HEK293 (cell line): ENCODE measurements around the gene GNG5.

ENCODE experiments used
- HOXD13 ChIP-seq: sonication (generic); formaldehyde crosslinking; IDR thresholded peaks from 2 replicates; pipeline ENCODE4 v1.8.0; 2022; ENCODE audit warnings: missing genetic modification reagents, borderline replicate concordance
- MYNN ChIP-seq: fragments of 450-650 bp; formaldehyde crosslinking; IDR thresholded peaks from 2 replicates; pipeline ENCODE4 v1.5.1; 2016; ENCODE audit warnings: missing biosample characterization, missing genetic modification characterization, borderline replicate concordance
- TRIM28 ChIP-seq: IDR thresholded peaks from 2 replicates; pipeline ENCODE4 v1.6.1; 2011; ENCODE audit warnings: low read length, control low read depth, borderline replicate concordance
- ZBTB10 ChIP-seq: fragments of 450-650 bp; formaldehyde crosslinking; IDR thresholded peaks from 2 replicates; pipeline ENCODE4 v1.5.1; 2016; ENCODE audit warnings: missing biosample characterization, missing genetic modification characterization
- ZBTB49 ChIP-seq: fragments of 450-650 bp; formaldehyde crosslinking; IDR thresholded peaks from 2 replicates; pipeline ENCODE4 v1.5.1; 2016; ENCODE audit warnings: missing biosample characterization, missing genetic modification characterization, low read depth
- ZIC2 ChIP-seq: fragments of 450-650 bp; formaldehyde crosslinking; IDR thresholded peaks from 2 replicates; pipeline ENCODE4 v1.5.1; 2016; ENCODE audit warnings: missing biosample characterization, missing genetic modification characterization
- ZNF138 ChIP-seq: fragments of 450-650 bp; formaldehyde crosslinking; IDR thresholded peaks from 2 replicates; pipeline ENCODE4 v1.5.1; 2016; ENCODE audit warnings: missing biosample characterization, missing genetic modification characterization, borderline replicate concordance
- ZNF157 ChIP-seq: fragments of 450-650 bp; formaldehyde crosslinking; IDR thresholded peaks from 2 replicates; pipeline ENCODE4 v1.5.1; 2016; ENCODE audit warnings: missing biosample characterization, missing genetic modification characterization
- ZNF18 ChIP-seq: fragments of 450-650 bp; formaldehyde crosslinking; IDR thresholded peaks from 2 replicates; pipeline ENCODE4 v1.5.1; 2016; ENCODE audit warnings: missing biosample characterization, missing genetic modification characterization
- ZNF184 ChIP-seq: fragments of 450-650 bp; IDR thresholded peaks from 2 replicates; pipeline ENCODE4 v1.5.1; 2018; ENCODE audit warnings: missing biosample characterization, mild to moderate bottlenecking, missing genetic modification characterization
- ZNF23 ChIP-seq: fragments of 450-650 bp; formaldehyde crosslinking; IDR thresholded peaks from 2 replicates; pipeline ENCODE4 v1.5.1; 2016; ENCODE audit warnings: missing biosample characterization, missing genetic modification characterization, borderline replicate concordance
- ZNF248 ChIP-seq: fragments of 450-650 bp; formaldehyde crosslinking; IDR thresholded peaks from 2 replicates; pipeline ENCODE4 v1.5.1; 2017; ENCODE audit warnings: missing biosample characterization, missing genetic modification characterization
- ZNF350 ChIP-seq: fragments of 450-650 bp; formaldehyde crosslinking; IDR thresholded peaks from 2 replicates; pipeline ENCODE4 v1.5.0; 2017; ENCODE audit warnings: missing biosample characterization, mild to moderate bottlenecking, missing genetic modification characterization
- ZNF394 ChIP-seq: fragments of 450-650 bp; formaldehyde crosslinking; IDR thresholded peaks from 2 replicates; pipeline ENCODE4 v1.5.1; 2016; ENCODE audit warnings: missing biosample characterization, missing genetic modification characterization, mild to moderate bottlenecking, moderate library complexity, borderline replicate concordance
- ZNF423 ChIP-seq: fragments of 450-650 bp; formaldehyde crosslinking; IDR thresholded peaks from 2 replicates; pipeline ENCODE4 v1.5.1; 2016; ENCODE audit warnings: missing biosample characterization, missing genetic modification characterization
- ZNF488 ChIP-seq: fragments of 450-650 bp; formaldehyde crosslinking; IDR thresholded peaks from 2 replicates; pipeline ENCODE4 v1.5.1; 2016; ENCODE audit warnings: missing biosample characterization, missing genetic modification characterization
- ZNF510 ChIP-seq: fragments of 450-650 bp; formaldehyde crosslinking; IDR thresholded peaks from 2 replicates; pipeline ENCODE4 v1.5.1; 2018; ENCODE audit warnings: mild to moderate bottlenecking, missing genetic modification characterization, missing biosample characterization; ENCODE audit not compliant: insufficient replicate concordance
- ZNF544 ChIP-seq: fragments of 450-650 bp; formaldehyde crosslinking; IDR thresholded peaks from 2 replicates; pipeline ENCODE4 v1.5.0; 2017; ENCODE audit warnings: missing biosample characterization, missing genetic modification characterization
- ZNF555 ChIP-seq: fragments of 450-650 bp; formaldehyde crosslinking; conservative IDR thresholded peaks from 2 replicates; pipeline ENCODE4 v1.5.1; 2017; ENCODE audit warnings: missing biosample characterization, mild to moderate bottlenecking, missing genetic modification characterization, inconsistent platforms
- ZNF585B ChIP-seq: fragments of 450-650 bp; formaldehyde crosslinking; IDR thresholded peaks from 2 replicates; pipeline ENCODE4 v1.5.1; 2016; ENCODE audit warnings: missing biosample characterization, missing genetic modification characterization
- ZNF623 ChIP-seq: fragments of 450-650 bp; formaldehyde crosslinking; IDR thresholded peaks from 2 replicates; pipeline ENCODE4 v1.5.1; 2016; ENCODE audit warnings: missing biosample characterization, missing genetic modification characterization
- ZNF624 ChIP-seq: fragments of 450-650 bp; formaldehyde crosslinking; IDR thresholded peaks from 2 replicates; pipeline ENCODE4 v1.5.1; 2017; ENCODE audit warnings: missing biosample characterization, missing genetic modification characterization
- ZNF639 ChIP-seq: fragments of 450-650 bp; formaldehyde crosslinking; IDR thresholded peaks from 2 replicates; pipeline ENCODE4 v1.5.1; 2016; ENCODE audit warnings: missing biosample characterization, missing genetic modification characterization
- ZNF660 ChIP-seq: fragments of 450-650 bp; IDR thresholded peaks from 2 replicates; pipeline ENCODE4 v1.5.1; 2018; ENCODE audit warnings: missing biosample characterization, mild to moderate bottlenecking, missing genetic modification characterization
- ZNF701 ChIP-seq: fragments of 450-650 bp; formaldehyde crosslinking; IDR thresholded peaks from 2 replicates; pipeline ENCODE4 v1.5.1; 2016; ENCODE audit warnings: missing biosample characterization, missing genetic modification characterization
- ZNF747 ChIP-seq: fragments of 450-650 bp; formaldehyde crosslinking; IDR thresholded peaks from 2 replicates; pipeline ENCODE4 v1.5.1; 2016; ENCODE audit warnings: missing biosample characterization, missing genetic modification characterization
- ZNF76 ChIP-seq: fragments of 450-650 bp; formaldehyde crosslinking; IDR thresholded peaks from 2 replicates; pipeline ENCODE4; 2016; ENCODE audit warnings: low read depth, missing biosample characterization, missing genetic modification characterization, borderline replicate concordance
- ZNF837 ChIP-seq: fragments of 450-650 bp; formaldehyde crosslinking; IDR thresholded peaks from 2 replicates; pipeline ENCODE4 v1.5.1; 2016; ENCODE audit warnings: missing biosample characterization, missing genetic modification characterization
- ZSCAN4 ChIP-seq: fragments of 450-650 bp; formaldehyde crosslinking; IDR thresholded peaks from 2 replicates; pipeline ENCODE4 v1.5.1; 2017; ENCODE audit warnings: missing biosample characterization, missing genetic modification characterization

The GNG5 gene

GRCh38 chr1:84506002-84506728 lies at the start of gene GNG5, which contains the start of gene SPATA1 (continued):
- TF ChIP-seq ZIC2 = 0 out of 2 replicates have a peak, but pooled peaks have one; percentile 21
- TF ChIP-seq ZNF248 = no peak
- TF ChIP-seq ZNF510 (tag by site-specific recombination) = no peak
- TF ChIP-seq ZNF639 = peak; percentile 66
- no peak for TF ChIP-seq ZNF555 (tag by site-specific recombination)
- TF ChIP-seq ZNF138 (tag by site-specific recombination) = no peak
- no peak for TF ChIP-seq ZNF585B (tag by site-specific recombination)
- no peak for TF ChIP-seq ZNF157
- TF ChIP-seq ZNF184 (tag by site-specific recombination) = peak; percentile 45; the same call in 1 of the 2 replicates
- TF ChIP-seq HOXD13 (CRISPR knock-in tag) = no peak
- TF ChIP-seq ZSCAN4 (tag by site-specific recombination) = no peak
- no peak for TF ChIP-seq ZNF18 (tag by site-specific recombination)
- no peak for TF ChIP-seq ZNF624 (tag by site-specific recombination)
- peak; percentile 66; the same call in 1 of the 2 replicates for TF ChIP-seq ZNF394 (tag by site-specific recombination)
- no peak for TF ChIP-seq ZNF623
- no peak for TF ChIP-seq ZNF747 (tag by site-specific recombination)
- peak; percentile 87 for TF ChIP-seq MYNN (tag by site-specific recombination)
- no peak for TF ChIP-seq ZNF544 (tag by site-specific recombination)
- TF ChIP-seq TRIM28 = no peak
- TF ChIP-seq ZNF837 (tag by site-specific recombination) = no peak
- TF ChIP-seq ZNF423 (tag by site-specific recombination) = no peak
- TF ChIP-seq ZBTB10 (tag by site-specific recombination) = peak; percentile 46; the same call in 1 of the 2 replicates
- TF ChIP-seq ZNF701 = no peak
- no peak for TF ChIP-seq ZBTB49 (tag by site-specific recombination)
- TF ChIP-seq ZNF23 (tag by site-specific recombination) = no peak
- peak; percentile 83 for TF ChIP-seq ZNF660 (tag by site-specific recombination)
- no peak for TF ChIP-seq ZNF488
- TF ChIP-seq ZNF350 (tag by site-specific recombination) = no peak
- TF ChIP-seq ZNF76 (tag by site-specific recombination) = peak; percentile 58; the same call in 1 of the 2 replicates
